GM12872 (cell line): Measurements from ENCODE around the gene CPNE1.

Source experiments
- CTCF ChIP-seq: IDR thresholded peaks from 3 replicates; pipeline ENCODE4 v1.5.1; 2011; ENCODE audit warnings: low read depth, mild to moderate bottlenecking, low read length, moderate library complexity; ENCODE audit not compliant: insufficient read depth

The CPNE1 gene

GRCh38 chr20:35630636-35631035, 34.1 kb downstream of the CPNE1 start:
- TF ChIP-seq CTCF = no peak

DNA sequence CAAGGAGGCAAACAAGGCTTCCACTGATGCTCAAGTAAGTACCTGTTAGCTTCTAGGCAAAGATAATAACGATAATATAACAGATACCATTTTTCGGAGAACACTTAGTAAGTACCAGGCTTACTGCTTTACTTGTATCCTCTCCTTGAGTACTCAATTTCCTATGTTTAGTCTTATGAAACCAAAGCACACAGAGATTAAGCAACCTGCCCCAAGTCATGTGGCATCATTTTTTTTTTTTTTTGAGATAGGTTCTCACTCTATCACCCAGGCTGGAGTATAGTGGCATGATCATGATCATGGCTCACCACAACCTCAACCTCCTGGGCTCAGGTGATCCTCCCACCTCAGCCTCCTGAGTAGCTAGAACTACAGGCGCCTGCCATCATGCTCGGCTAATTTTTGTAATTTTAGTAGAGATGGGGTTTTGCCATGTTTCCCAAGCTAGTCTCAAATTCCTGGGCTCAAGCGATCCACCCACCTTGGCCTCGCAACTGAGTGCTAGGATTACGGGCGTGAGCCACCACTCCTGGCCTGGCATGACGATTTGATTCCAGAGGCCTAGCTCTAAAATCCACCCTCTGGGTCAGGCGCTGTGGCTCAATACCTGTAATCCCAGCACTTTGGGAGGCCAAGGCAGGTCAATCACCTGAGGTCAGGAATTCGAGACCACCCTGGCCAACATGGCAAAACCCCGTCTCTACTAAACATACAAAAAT, 35.1 kb downstream of the CPNE1 start:
- no peak for TF ChIP-seq CTCF

DNA sequence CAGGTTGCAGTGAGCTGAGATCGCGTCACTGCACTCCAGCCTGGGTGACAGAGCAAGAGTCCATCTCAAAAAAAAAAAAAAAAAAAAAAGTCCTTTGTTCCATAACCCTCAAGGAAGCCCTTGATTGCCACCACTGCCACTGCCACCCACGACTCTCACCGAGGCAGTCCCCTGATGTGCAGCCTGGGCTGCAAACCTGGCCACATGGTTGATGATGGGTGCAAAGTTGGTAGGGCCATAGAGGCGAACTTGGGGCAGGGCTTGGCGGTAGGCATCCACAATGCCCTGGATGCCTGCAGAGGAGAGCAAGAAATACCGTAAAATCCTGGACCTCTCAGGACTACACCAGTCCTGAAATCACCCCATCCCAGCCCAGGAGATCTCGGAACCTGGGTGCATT, 37.6 kb downstream of the CPNE1 start:
- TF ChIP-seq CTCF = no peak

- no peak for TF ChIP-seq CTCF
Measured at GRCh38 chr20:35626386-35627001, 38.2 kb downstream of the CPNE1 start.

DNA sequence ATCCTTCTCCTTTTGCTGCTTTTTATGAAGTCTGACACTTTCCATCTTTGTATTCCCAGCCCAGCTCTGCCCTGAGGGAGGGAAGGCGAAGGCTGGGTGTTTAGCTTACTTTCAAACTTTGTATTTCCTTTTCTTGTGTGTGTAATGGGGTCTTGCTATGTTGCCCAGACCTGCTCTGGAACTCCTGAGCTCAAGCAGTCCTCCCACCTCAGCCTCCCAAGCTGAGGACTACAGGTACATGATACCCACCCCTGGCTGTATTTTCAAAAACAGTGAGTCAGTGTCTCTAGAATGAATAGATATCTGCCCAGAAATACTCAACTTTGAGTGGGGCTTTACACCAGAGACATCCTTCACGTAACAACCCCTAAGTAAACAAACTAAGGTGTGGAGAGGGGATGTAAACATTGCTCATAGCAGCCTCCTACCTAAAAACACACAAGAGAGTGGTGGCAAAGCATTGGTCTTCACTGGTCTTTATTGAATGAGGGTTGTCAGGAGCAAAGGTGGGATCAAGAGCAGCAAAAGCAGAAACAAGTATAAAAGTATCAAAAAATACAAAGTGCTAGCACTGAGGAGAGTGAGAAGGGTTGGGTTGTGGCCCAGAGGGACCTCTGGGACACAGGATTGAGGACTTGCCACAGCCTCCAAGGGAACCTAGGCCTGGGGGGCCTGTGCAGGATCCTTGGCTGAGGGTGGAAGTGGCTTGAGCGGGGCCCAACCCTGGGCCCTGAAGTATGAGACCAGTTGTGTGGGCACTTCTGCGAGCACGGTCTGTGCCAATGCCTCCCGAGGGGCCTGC, 38.9 kb downstream of the CPNE1 start:
- no peak for TF ChIP-seq CTCF

GRCh38 chr20:35621560-35621946, 43.1 kb downstream of the CPNE1 start:
- no peak for TF ChIP-seq CTCF

GRCh38 chr20:35620818-35621559, 43.7 kb downstream of the CPNE1 start:
- TF ChIP-seq CTCF = no peak
